Loucy (cell line): Measurements from ENCODE around the gene RNF182.

Source experiments
- CTCF ChIP-seq: fragments of 200-600 bp; sonication (generic); conservative IDR thresholded peaks from 2 replicates; pipeline ENCODE4 v1.5.1; 2014; ENCODE audit warnings: mild to moderate bottlenecking, antibody characterized with exemption, low read length
- EZH2phosphoT487 ChIP-seq: fragments of 200-600 bp; IDR thresholded peaks from 2 replicates; pipeline ENCODE4 v1.6.1; 2018; ENCODE audit warnings: antibody characterized with exemption, mild to moderate bottlenecking, moderate library complexity, borderline replicate concordance

- TF ChIP-seq CTCF (no peak), EZH2phosphoT487 (no peak)
These were observed 17.1 kb downstream of the RNF182 start for GRCh38 chr6:13941902-13942301.
